MCF 10A (cell line): ENCODE data around the gene SIVA1. TPM values are rescaled to one million over a fixed set of nuclear protein-coding genes. Genes with fewer than 3 reads are reported as not detected.

ENCODE experiments used
- BruUV-seq: library from RNA; stranded (reverse); fragments of 400-500 nt; replicated peaks from 2 replicates; lab custom pipeline; 2021; lab: Mats Ljungman, UMichigan
- CTCF ChIA-PET: fragments of 300-600 bp; sonication (Branson Sonifier 250); formaldehyde crosslinking; extraction: SDS; loops from one replicate; lab custom pipeline; 2021; ENCODE audit warnings: antibody characterized with exemption, inconsistent platforms; lab: Yijun Ruan, JAX
- POLR2A ChIA-PET: fragments of 300-600, 350-650 bp; sonication (Branson Sonifier 250); formaldehyde crosslinking; extraction: SDS; loops from one replicate; lab custom pipeline; 2020; ENCODE audit warnings: antibody characterized with exemption, inconsistent platforms; lab: Yijun Ruan, JAX
- DNase-seq: peaks from one replicate; pipeline ENCODE4 v3.0.0-alpha.2; 2018; ENCODE audit not compliant: unreplicated experiment
- H3K27ac Mint-ChIP-seq: one replicate; pipeline ENCODE4 v1.8.0; 2022; ENCODE audit warnings: mild to moderate bottlenecking, low read depth, mixed read lengths; ENCODE audit not compliant: unreplicated experiment
- H3K27me3 Mint-ChIP-seq: one replicate; pipeline ENCODE4 v1.8.0; 2022; ENCODE audit warnings: mixed read lengths; ENCODE audit not compliant: insufficient read depth, unreplicated experiment
- H3K36me3 Mint-ChIP-seq: one replicate; pipeline ENCODE4 v1.8.0; 2022; ENCODE audit warnings: mild to moderate bottlenecking, moderate library complexity, mixed read lengths; ENCODE audit not compliant: insufficient read depth, unreplicated experiment
- H3K4me1 Mint-ChIP-seq: one replicate; pipeline ENCODE4 v1.8.0; 2022; ENCODE audit warnings: mixed read lengths; ENCODE audit not compliant: insufficient read depth, unreplicated experiment
- H3K4me3 Mint-ChIP-seq: one replicate; pipeline ENCODE4 v1.8.0; 2022; ENCODE audit warnings: mild to moderate bottlenecking, moderate library complexity, mixed read lengths; ENCODE audit not compliant: unreplicated experiment
- H3K9me3 Mint-ChIP-seq: one replicate; pipeline ENCODE4 v1.8.0; 2022; ENCODE audit warnings: mixed read lengths; ENCODE audit not compliant: unreplicated experiment
- CTCF ChIP-seq: fragments of 200-600 bp; IDR thresholded peaks from one replicate; pipeline ENCODE4 v1.8.0; 2022; ENCODE audit warnings: antibody characterized with exemption, mild to moderate bottlenecking; ENCODE audit not compliant: unreplicated experiment
- intact Hi-C: fragments of 100-400 bp; cut with micrococcal nuclease; formaldehyde crosslinking; loops from 2 replicates; pipeline ENCODE4 v1.14.1; 2022
- total RNA-seq: library from RNA; stranded (reverse); gene quantifications from 2 replicates; pipeline ENCODE4 v1.2.3, GENCODE V29; 2022

The SIVA1 gene
- total RNA-seq, 1 experiment from 2014 or later, result 63.3 TPM

DNA sequence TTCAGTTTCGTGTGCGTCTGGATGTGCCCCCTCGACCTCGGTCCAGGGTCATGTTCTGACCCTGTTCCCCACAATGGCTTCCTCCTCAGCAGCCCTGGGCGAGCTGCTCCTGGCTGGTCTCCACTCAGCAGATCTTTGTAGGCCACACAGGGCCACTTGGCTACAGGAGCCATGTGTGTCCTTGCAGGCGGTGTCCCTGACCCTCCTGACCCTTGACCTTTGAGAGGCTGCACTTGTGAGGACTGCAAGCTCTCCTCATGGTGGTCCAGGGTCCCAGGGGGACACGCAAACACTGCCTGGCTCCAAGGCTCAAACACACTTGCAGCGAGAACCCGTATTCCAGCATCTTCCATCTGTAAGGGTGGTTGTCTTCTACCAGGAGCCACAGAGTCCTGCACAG, 7.5 kb upstream of the SIVA1 start:
- DNase-seq, result no peak
- H3K36me3 Mint-ChIP-seq, result no peaks in the 10 kb centered on the region
- H3K4me1 Mint-ChIP-seq, result peaks cover 25% of the 10 kb centered on the region
- H3K27me3 Mint-ChIP-seq, result no peaks in the 10 kb centered on the region
- no TSS peak for BruUV-seq
- no peak overlapping the region for H3K27ac Mint-ChIP-seq
- TF ChIP-seq CTCF, result no peak
- no peaks in the 10 kb centered on the region for H3K9me3 Mint-ChIP-seq
- H3K4me3 Mint-ChIP-seq, result no peak overlapping the region
- ChIA-PET CTCF (interaction anchor here (1.4 kb wide), 1 partner anchor 22 kb away, joined by 3 read pairs; the partner anchor contains the start of gene ADSS1), POLR2A (no interaction called here)
- intact Hi-C loops, result no loop called here

DNA sequence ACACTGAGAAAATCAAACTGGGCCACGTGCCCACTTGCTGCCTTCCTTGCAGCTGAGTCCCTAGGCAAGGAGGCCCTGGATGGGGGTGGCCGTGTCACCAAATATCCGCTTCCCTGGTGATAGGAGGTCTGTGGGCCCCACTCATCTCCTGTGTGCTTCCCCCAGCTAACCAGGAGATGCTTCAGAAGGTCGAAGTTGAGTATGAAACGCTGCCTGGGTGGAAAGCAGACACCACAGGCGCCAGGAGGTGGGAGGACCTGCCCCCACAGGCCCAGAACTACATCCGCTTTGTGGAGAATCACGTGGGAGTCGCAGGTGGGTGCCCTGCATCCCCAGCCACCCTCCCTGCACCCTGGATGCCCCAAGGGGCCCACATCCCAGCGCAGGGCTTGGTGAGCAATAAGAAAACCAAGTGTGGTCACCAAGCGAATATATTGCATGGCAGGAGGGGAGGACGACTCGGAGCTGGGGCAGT, 6.8 kb upstream of the SIVA1 start:
- Mint-ChIP-seq H3K4me3 (no peak overlapping the region), H3K36me3 (no peaks in the 10 kb centered on the region), H3K4me1 (peaks cover 25% of the 10 kb centered on the region), H3K9me3 (no peaks in the 10 kb centered on the region), H3K27ac (peak overlapping the region; percentile 66), H3K27me3 (no peaks in the 10 kb centered on the region)
- intact Hi-C loops, result no loop called here
- TF ChIP-seq CTCF, result no peak
- ChIA-PET CTCF (interaction anchor here (1.4 kb wide), 1 partner anchor 22 kb away, joined by 3 read pairs; the partner anchor contains the start of gene ADSS1), POLR2A (interaction anchor here (1.3 to 5.5 kb wide), 4 partner anchors 10 to 58 kb away, joined by 5 to 35 read pairs (median 20); partner anchors contain the start of gene ADSS1)
- DNase-seq, result no peak
- BruUV-seq, result no TSS peak

GRCh38 chr14:104746934-104747481, 5.9 kb upstream of the SIVA1 start:
- intact Hi-C loops, result no loop called here
- TF ChIP-seq CTCF, result no peak
- POLR2A ChIA-PET, result interaction anchor here (0.9 to 5.5 kb wide), 5 partner anchors 10 to 59 kb away, joined by 3 to 35 read pairs (median 15); partner anchors contain the start of gene ADSS1
- Mint-ChIP-seq H3K27me3 (no peaks in the 10 kb centered on the region), H3K9me3 (no peaks in the 10 kb centered on the region), H3K4me3 (no peak overlapping the region), H3K36me3 (no peaks in the 10 kb centered on the region), H3K4me1 (peaks cover 25% of the 10 kb centered on the region), H3K27ac (peak overlapping the region; percentile 66)
- no peak for DNase-seq
- CTCF ChIA-PET, result interaction anchor here (1.1 to 6.9 kb wide), 2 partner anchors 18 to 23 kb away, joined by 3 to 85 read pairs; partner anchors contain the start of gene ADSS1
- BruUV-seq, result no TSS peak

DNA sequence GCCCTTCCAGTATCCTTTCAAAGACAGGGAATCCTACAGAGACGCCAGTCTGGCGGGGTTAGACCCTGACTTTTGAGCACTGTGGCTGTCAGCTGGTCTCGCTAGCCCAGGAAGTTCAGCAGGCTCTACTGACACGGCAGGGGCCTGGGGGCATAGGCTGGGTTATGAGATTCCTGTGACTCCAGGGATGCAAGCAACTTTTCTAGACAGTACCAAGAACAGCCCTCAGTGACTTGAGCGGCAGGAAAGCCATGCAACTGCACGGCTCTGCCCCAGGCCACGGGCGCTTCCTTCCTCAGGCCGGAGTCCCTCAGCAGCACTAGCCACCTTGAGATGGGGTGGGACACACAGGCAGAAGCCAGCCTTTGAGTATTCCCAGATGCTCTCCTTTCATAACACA, 5.1 kb upstream of the SIVA1 start:
- no TSS peak for BruUV-seq
- no peak for DNase-seq
- CTCF ChIA-PET, result interaction anchor here (1.0 to 6.9 kb wide), 4 partner anchors 16 to 68 kb away, joined by 3 to 85 read pairs (median 4); partner anchors contain the start of gene ADSS1
- Mint-ChIP-seq H3K4me3 (no peak overlapping the region), H3K27me3 (no peaks in the 10 kb centered on the region), H3K27ac (no peak overlapping the region), H3K4me1 (peaks cover 25% of the 10 kb centered on the region), H3K36me3 (no peaks in the 10 kb centered on the region), H3K9me3 (no peaks in the 10 kb centered on the region)
- no peak for TF ChIP-seq CTCF
- POLR2A ChIA-PET, result interaction anchor here (0.9 to 5.5 kb wide), 5 partner anchors 11 to 50 kb away, joined by 3 to 35 read pairs (median 15); partner anchors contain the start of gene ADSS1
- intact Hi-C loops, result no loop called here
